ENCODE data around the gene CFAP97D2.
"Not testable (repeated sequence)": the region's sequence is repeated elsewhere in the genome, so short reads cannot be mapped to it uniquely, and the experiment has no call there.

Gene CFAP97D2

GRCh38 chr13:114155320-114155719 lies 23.7 kb upstream of the CFAP97D2 start:
- peak in 1 of 10 donors; percentile 56 for DNase-seq
- intact Hi-C loops (cut with DNase I) = no loop called here

- intact Hi-C loops (cut with DNase I) = no loop called here
Observed at GRCh38 chr13:114155926-114156883, 22.9 kb upstream of the CFAP97D2 start.

DNA sequence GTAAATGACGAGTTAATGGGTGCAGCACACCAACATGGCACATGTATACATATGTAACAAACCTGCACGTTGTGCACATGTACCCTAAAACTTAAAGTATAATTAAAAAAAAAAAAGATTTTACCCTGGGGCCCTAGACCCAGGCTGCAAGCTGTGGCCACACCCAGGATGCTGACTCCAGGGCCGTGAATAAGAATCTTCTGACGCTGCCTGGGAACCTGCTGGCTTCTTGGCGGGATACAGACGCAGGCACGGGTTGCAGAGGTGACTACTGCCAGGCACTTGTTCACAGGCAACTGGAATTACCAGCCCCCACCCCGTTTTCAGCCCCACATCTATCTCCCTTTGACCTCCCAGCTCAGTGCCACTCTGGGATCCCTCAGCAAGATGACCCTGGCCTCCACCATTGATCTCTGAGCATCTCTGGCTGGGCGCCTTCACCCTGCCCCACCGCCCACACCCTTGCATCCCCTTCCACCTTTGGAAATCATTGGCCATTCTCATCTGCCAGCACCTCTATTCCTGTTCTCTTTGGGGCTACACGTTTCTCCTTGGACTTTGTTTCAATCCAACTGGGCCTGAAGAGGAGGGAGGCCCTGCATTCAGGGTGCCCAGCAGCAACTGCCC lies 21.1 kb upstream of the CFAP97D2 start:
- intact Hi-C loops (cut with DNase I) = no loop called here
- peak in 1 of 10 donors; percentile 57 for DNase-seq

More at GRCh38 chr13:114155926-114156883, 22.9 kb upstream of the CFAP97D2 start:
- no peak for DNase-seq

DNA sequence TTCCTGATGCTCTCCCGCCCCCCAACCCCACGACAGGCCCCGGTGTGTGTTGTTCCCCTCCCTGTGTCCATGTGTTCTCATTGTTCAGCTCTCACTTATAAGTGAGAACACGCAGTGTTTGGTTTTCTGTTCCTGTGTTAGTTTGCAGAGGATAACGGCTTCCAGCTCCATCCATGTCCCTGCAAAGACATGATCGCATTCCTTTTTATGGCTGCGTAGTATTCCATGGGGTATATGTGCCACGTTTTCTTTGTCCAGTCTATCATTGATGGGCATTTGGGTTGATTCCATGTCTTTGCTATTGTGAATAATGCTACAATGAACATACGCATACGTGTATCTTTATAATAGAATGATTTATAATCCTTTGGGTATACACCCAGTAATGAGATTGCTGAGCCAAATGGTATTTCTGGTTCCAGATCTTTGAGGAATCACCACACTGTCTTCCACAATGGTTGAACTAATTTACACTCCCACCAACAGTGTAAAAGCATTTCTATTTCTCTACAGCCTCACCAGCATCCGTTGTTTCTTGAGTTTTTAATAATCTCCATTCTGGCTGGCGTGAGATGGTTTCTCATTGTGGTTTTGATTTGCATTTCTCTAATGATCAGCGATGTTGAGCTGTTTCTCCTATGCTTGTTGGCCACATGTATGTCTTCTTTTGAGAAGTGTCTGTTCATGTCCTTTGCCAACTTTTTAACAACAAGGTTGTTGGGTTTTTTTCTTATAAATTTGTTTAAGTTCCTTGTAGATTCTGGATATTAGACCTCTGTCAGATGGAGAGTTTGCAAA lies 20.0 kb upstream of the CFAP97D2 start:
- DNase-seq; intact Hi-C loops (cut with DNase I): not testable (repeated sequence)

- no peak for DNase-seq
- intact Hi-C loops (cut with DNase I) = no loop called here
Observed at GRCh38 chr13:114161028-114161556, 18.0 kb upstream of the CFAP97D2 start.

- peak in 1 of 10 donors; percentile 90 for DNase-seq
- intact Hi-C loops (cut with DNase I) = no loop called here
Observed at GRCh38 chr13:114161644-114162532, 17.2 kb upstream of the CFAP97D2 start.

DNA sequence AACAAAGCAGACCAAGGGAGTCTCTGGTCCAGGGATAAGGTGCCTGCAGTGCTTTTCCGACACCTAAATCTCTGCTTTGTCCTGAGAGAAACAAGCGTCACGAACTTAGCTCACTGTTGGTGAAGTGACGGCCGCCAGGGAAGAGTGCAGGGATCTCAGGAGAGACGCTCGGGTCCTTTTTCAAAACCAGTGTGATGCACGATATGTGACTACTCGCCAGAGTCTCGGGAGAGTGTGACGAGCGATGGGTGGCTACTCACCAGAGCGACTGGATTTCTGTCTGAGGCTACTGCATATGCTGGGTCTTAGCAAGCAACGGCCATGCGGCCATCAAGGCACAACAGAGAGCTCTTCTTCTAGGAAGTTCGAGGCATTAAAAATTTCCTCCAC lies 16.5 kb upstream of the CFAP97D2 start:
- peak in 1 of 10 donors; percentile 79 for DNase-seq
- intact Hi-C loops (cut with DNase I) = no loop called here

DNA sequence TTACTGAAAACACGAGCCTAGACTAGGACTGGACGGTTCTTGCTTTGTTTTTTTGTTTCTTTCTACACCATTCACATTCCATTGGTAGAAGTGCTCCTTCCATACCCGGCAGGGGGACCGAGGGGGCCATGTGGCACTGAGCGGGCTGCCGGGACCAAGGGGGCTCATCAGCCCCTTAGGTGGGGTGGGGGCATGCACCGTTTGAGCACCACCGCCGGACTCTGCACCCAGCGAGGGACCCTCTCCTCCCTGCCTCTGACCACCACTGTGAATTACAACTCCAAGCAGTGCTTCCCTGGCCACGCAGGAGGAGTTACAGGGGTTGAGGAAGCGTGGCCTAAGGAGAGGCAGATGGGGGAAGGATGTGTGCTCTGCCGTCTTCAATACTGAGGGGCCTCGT lies 15.0 kb upstream of the CFAP97D2 start:
- intact Hi-C loops (cut with DNase I) = no loop called here

GRCh38 chr13:114164681-114165429 lies 14.2 kb upstream of the CFAP97D2 start:
- DNase-seq = no peak
- intact Hi-C loops (cut with DNase I) = no loop called here

More for the DNA sequence above, 15.0 kb upstream of the CFAP97D2 start:
- no peak for DNase-seq

DNA sequence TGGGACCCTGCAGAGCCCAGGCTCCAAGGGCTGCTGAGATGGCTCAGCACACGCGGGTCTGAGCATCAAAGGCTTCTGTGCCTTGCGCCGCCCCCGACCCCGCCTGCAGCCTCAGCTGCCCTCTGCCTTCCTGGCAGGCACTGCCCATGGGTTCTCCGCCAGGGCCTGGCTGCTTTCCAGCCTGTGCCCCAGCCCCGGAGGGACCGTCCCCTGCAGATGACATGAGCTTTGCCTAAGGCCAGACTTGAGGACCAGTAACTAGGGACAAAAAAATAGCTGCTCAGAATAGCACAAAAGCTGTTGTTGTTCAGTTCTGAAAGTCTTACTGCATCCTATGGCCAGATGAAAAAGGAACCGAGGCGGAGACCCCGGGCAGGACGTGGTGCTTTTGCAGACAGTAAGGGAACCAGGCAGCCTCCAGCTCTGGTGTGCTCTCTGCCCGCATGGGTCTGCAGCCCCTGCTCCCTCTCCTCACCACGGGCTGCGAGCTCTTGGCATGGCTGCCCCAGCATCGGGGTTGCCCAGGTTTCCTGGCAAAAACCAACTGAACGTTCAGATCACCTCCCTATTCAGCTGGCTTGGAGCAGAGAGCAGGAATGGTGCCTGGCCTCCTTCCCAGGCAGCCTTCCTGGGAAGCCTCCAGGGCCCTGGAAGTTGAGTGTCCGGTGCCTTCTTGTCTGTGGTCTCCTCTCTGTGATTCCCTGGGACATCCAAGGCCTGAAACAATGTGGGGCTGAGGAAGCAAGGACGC lies 12.5 kb upstream of the CFAP97D2 start:
- DNase-seq = peak; percentile 65 to 97 (median 80)
- intact Hi-C loops (cut with DNase I) = no loop called here

- DNase-seq = no peak
- intact Hi-C loops (cut with DNase I) = no loop called here
Observed at GRCh38 chr13:114167426-114167825, 11.6 kb upstream of the CFAP97D2 start.

DNA sequence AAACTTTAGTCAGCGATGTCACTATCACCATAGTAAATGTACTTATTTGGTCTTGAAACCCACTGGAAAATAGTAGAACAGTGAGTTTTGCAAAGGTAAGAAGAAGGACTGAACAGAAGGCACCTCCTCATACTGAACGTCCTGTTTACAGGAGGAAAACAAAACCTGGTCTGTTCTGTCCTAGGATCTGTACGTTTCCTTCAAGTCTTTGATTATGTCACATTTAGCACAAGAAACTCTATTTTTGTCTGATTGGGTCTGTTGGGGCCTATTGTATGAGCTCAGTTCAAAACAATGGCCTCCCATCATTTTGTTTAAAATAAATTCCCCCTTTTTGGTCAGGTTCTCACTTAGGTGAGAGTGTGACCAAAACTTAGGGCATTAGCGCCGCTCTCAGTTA lies 11.2 kb upstream of the CFAP97D2 start:
- intact Hi-C loops (cut with DNase I) = no loop called here
- no peak for DNase-seq

DNA sequence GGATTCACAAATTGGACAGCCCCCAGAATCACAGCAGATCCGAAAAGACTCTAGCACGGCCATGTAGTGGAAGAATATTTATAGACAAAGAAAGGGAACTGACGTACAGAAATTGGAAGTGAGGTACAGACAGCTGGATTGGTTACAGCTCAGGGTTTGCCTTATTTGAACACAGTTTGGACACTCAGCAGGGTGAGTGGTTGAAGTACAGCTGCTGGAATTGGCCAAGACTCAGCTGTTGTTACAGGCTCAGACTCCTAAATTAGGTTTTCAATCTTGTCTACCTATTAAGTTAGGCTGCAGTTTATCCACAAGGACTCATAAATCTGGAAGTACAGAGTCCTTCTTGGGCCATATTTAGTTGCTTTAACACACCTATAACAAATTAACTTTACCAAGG lies 5.8 kb upstream of the CFAP97D2 start:
- intact Hi-C loops (cut with DNase I) = no loop called here
- no peak for DNase-seq

- DNase-seq = no peak
- intact Hi-C loops (cut with DNase I) = no loop called here
Observed at GRCh38 chr13:114173745-114174144, 5.3 kb upstream of the CFAP97D2 start.

DNA sequence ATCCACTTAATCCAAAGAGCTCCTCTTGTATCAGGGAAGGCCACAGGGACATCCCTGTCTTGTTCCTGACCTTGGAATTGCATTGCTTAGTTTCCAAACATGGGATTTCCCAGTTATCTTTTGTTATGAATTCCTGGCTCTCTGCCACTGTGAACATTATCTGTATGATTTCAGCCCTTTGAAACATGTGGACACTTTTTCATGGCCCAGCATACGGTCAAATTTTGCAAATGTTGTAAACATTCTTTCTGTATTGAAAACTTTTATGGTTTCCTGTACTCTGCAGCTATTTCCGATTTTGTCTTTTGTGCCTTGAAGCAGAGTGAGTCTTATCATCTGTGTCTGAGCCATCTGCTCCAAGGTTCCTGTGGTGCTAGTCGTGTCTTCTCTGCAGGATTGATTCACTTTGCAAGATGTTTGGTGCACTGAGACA lies 4.5 kb upstream of the CFAP97D2 start:
- no peak for DNase-seq
- intact Hi-C loops (cut with DNase I) = no loop called here

GRCh38 chr13:114176359-114176902 lies 2.6 kb upstream of the CFAP97D2 start:
- intact Hi-C loops (cut with DNase I) = not testable (repeated sequence)

DNA sequence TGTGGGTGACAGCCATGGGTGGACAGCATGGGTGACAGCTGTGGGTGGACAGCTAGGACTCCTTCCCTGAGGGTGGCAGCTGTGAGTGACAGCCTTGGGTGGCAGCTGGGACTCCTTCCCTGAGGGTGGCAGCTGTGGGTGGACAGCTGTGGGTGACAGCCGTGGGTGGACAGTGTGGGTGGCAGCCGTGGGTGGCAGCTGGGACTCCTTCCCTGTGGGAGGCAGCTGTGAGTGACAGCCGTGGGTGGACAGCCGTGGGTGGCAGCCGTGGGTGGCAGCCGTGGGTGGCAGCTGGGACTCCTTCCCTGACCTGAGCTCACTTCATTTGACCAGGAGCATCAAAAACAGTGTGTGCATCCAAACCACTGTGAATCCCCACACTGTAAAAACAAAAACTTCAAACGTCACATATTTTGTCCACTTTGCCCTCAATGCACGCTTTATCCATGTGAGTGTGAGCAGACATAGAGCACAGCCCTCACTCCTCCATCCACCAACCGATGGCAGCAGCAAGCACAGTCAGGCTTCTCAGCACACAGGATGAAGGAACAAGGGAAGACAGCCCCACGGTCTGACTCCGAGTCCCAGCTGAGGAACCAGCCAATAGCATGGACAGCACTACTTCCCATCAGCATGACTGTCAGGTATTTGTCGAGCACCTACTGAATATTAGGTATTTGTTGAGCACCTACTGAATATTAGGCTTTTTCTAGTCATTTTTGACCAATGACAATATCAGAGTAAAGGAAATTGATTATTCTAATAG lies 1.6 kb upstream of the CFAP97D2 start:
- DNase-seq = no peak
- intact Hi-C loops (cut with DNase I) = no loop called here

More at GRCh38 chr13:114176359-114176902, 2.6 kb upstream of the CFAP97D2 start:
- DNase-seq = not testable (repeated sequence)

All from posterior cingulate gyrus (tissue), 11 donors.